CD14-positive monocyte (primary cell): Measurements from ENCODE around the gene DGCR2. TPM values are rescaled to one million over a fixed set of nuclear protein-coding genes. Genes with fewer than 3 reads are reported as not detected.
A peak's percentile ranks its signal among the peaks of the same experiment; 100 is the strongest.

Experiments
- DNase-seq, 3 donors: peaks; one replicate each; pipeline ENCODE4 v3.0.0-alpha.2; 2011 to 2022
- H2AFZ ChIP-seq: 2 replicates; pipeline ENCODE4 v1.6.0; 2012; ENCODE audit warnings: mild to moderate bottlenecking, low read depth, low read length, inconsistent platforms; ENCODE audit not compliant: insufficient read depth, poor library complexity, severe bottlenecking
- H3K27ac ChIP-seq, 2 donors: 1 replicate in 1 of 2; 2 replicates in 1 of 2; pipeline ENCODE4 v1.5.1; 2012 to 2013; ENCODE audit warnings: low read length in 2 of 2, control low read depth in 1 of 2, inconsistent platforms in 1 of 2, low read depth in 1 of 2, mild to moderate bottlenecking in 1 of 2
- H3K27me3 ChIP-seq, 2 donors: one replicate each; pipeline versions ENCODE4 v1.6.0 to v1.6.1; 2011 to 2013; ENCODE audit warnings: low read length in 2 of 2; ENCODE audit not compliant: control insufficient read depth in 2 of 2, insufficient read depth in 2 of 2
- H3K36me3 ChIP-seq, 2 donors: replicated peaks in 1 of 2; 1 replicate in 1 of 2; 2 replicates in 1 of 2; pipeline versions ENCODE4 v1.5.1 to v1.6.1; 2012 to 2013; ENCODE audit warnings: low read length in 2 of 2, control low read depth in 1 of 2, inconsistent platforms in 1 of 2, mild to moderate bottlenecking in 1 of 2; ENCODE audit not compliant: insufficient read depth in 2 of 2, control insufficient read depth in 1 of 2
- H3K4me1 ChIP-seq, 2 donors: 1 replicate in 1 of 2; 2 replicates in 1 of 2; pipeline versions ENCODE4 v1.5.1 to v1.6.1; 2012 to 2013; ENCODE audit warnings: low read length in 2 of 2, control low read depth in 1 of 2, inconsistent platforms in 1 of 2, mild to moderate bottlenecking in 1 of 2, moderate library complexity in 1 of 2; ENCODE audit not compliant: insufficient read depth in 2 of 2, control insufficient read depth in 1 of 2
- H3K4me2 ChIP-seq: replicated peaks from 2 replicates; pipeline ENCODE3; 2012; ENCODE audit warnings: low read length, moderate library complexity, mild to moderate bottlenecking; ENCODE audit not compliant: poor library complexity, severe bottlenecking; ENCODE audit errors: extremely low read depth
- H3K4me3 ChIP-seq, 3 experiments: fragments of 200-600 bp in 1 of 3; sonication (generic) in 1 of 3; replicated peaks in 1 of 3; 1 replicate in 2 of 3; 2 replicates in 1 of 3; pipeline ENCODE4 v1.5.1; 2011 to 2013; ENCODE audit warnings: low read length in 3 of 3, mild to moderate bottlenecking in 3 of 3, control low read depth in 2 of 3, low read depth in 2 of 3, inconsistent platforms in 1 of 3, moderate library complexity in 1 of 3
- H3K79me2 ChIP-seq: 2 replicates; pipeline ENCODE4 v1.6.0; 2012; ENCODE audit warnings: mild to moderate bottlenecking, control low read depth, inconsistent platforms, low read length, moderate library complexity; ENCODE audit not compliant: insufficient read depth
- H3K9ac ChIP-seq: 2 replicates; pipeline ENCODE4 v1.6.0; 2017; ENCODE audit warnings: low read length, mild to moderate bottlenecking; ENCODE audit not compliant: insufficient read depth, poor library complexity, severe bottlenecking
- H3K9me3 ChIP-seq, 2 donors: replicated peaks in 1 of 2; 1 replicate in 1 of 2; 2 replicates in 1 of 2; pipeline versions ENCODE4 v1.5.1 to v1.6.1; 2012 to 2013; ENCODE audit warnings: low read length in 2 of 2, control low read depth in 1 of 2; ENCODE audit not compliant: control insufficient read depth in 1 of 2, insufficient read depth in 1 of 2
- H4K20me1 ChIP-seq: 2 replicates; pipeline ENCODE4 v1.6.0; 2012; ENCODE audit warnings: mild to moderate bottlenecking, low read length, control low read depth, moderate library complexity; ENCODE audit not compliant: insufficient read depth
- H3K27ac Mint-ChIP-seq, 7 donors: one replicate each; pipeline ENCODE4 v1.8.0; 2020; ENCODE audit warnings: mild to moderate bottlenecking in 7 of 7, mixed read lengths in 7 of 7, moderate library complexity in 6 of 7, inconsistent platforms in 2 of 7
- H3K27me3 Mint-ChIP-seq, 3 donors: one replicate each; pipeline ENCODE4 v1.8.0; 2021 to 2022; ENCODE audit warnings: low read depth in 3 of 3, mild to moderate bottlenecking in 3 of 3, mixed read lengths in 3 of 3, moderate library complexity in 3 of 3, inconsistent platforms in 1 of 3
- H3K36me3 Mint-ChIP-seq, 2 donors: one replicate each; pipeline ENCODE4 v1.8.0; 2020; ENCODE audit warnings: mixed read lengths in 2 of 2, inconsistent platforms in 1 of 2, mild to moderate bottlenecking in 1 of 2
- H3K4me1 Mint-ChIP-seq: one replicate; pipeline ENCODE4 v1.8.0; 2020; ENCODE audit warnings: mild to moderate bottlenecking, mixed read lengths
- H3K4me3 Mint-ChIP-seq, 2 donors: one replicate each; pipeline ENCODE4 v1.8.0; 2020; ENCODE audit warnings: mild to moderate bottlenecking in 2 of 2, mixed read lengths in 2 of 2, moderate library complexity in 1 of 2
- H3K9me3 Mint-ChIP-seq, 7 donors: one replicate each; pipeline ENCODE4 v1.8.0; 2020 to 2022; ENCODE audit warnings: mixed read lengths in 7 of 7, mild to moderate bottlenecking in 6 of 7, moderate library complexity in 6 of 7, inconsistent platforms in 2 of 7
- CTCF ChIP-seq: fragments of 200-600 bp; IDR thresholded peaks from one replicate; pipeline ENCODE4 v1.8.0; 2022; ENCODE audit warnings: antibody characterized with exemption, mild to moderate bottlenecking
- WGBS: methylation state at CpG from one replicate; pipeline ENCODE4 v1.1.5; 2013; ENCODE audit warnings: missing lambda C conversion rate; ENCODE audit not compliant: insufficient coverage; 5-methylcytosine and 5-hydroxymethylcytosine counted together
- intact Hi-C, 2 donors: fragments of 100-400 bp; cut with micrococcal nuclease; formaldehyde crosslinking; loops; one replicate each; pipeline versions ENCODE4 v1.15.0 to v1.15.1; 2023
- polyA plus RNA-seq, 3 donors: library from polyadenylated mRNA; depleted of rRNA in 1 of 3; unstranded in 2 of 3; stranded (reverse) in 1 of 3; fragments of 300-500 nt in 2 of 3; fragments of >200 nt in 1 of 3; fragmentation: Illumina TruSeq in 2 of 3; gene quantifications; 1 replicate in 2 of 3; 2 replicates in 1 of 3; pipeline ENCODE4 v1.2.3, GENCODE V29; 2012 to 2021

DGCR2 gene
- polyA plus RNA-seq, 3 donors, result 28.9 to 37.0 (median 36.2) TPM

DNA sequence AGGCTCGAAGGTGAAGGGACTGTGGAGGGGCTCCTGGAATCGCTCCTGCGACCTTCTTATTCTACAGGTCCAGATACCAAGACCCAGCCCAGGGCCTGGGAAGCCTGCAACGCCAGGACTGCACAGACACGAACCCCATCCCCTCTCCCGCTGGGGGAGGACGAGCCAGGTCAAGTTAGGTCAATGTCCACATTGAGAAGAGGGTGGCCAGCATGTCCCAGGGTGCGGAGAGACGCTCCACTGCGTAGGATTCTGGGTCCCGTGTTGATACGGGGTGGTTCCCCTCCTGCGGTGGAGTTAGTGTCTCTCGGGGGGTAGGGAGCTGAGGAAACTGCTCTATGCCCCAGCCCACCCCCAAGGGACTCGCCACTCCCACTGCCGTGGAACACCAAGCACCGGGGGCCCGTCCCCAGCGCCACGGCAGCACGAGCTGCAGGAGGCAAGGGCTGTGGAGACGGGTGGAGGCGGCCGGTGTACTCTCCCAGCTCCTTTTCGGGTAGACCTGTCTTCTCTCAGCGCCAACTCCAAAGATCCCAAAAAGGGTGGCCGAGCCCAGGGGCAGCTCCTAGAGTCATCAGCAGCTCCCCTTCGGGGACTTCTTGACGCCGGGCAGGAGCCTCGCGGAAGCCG, 26.3 kb upstream of the DGCR2 start:
- Mint-ChIP-seq H3K27ac (peak overlapping the region in 1 of 7 donors; percentile 78), H3K4me3 (peak overlapping the region in 1 of 2 donors; percentile 77), H3K4me1 (peaks cover 12% of the 10 kb centered on the region), H3K9me3 (peaks cover 0 to 16% (median 13%) of the 10 kb centered on the region in 7 donors), H3K36me3 (peaks cover 0 to 10% of the 10 kb centered on the region in 2 donors), H3K27me3 (peaks cover 62 to 66% (median 64%) of the 10 kb centered on the region in 3 donors)
- Histone ChIP-seq H3K36me3 (no peaks in the 10 kb centered on the region), H3K4me3 (no peak overlapping the region), H3K9me3 (peaks cover 10 to 13% of the 10 kb centered on the region in 2 donors), H3K27me3 (peaks cover 33 to 58% of the 10 kb centered on the region in 2 donors), H4K20me1 (no peaks in the 10 kb centered on the region), H2AFZ (peak overlapping the region; percentile 46), H3K4me1 (peaks cover 14 to 18% of the 10 kb centered on the region in 2 donors), H3K9ac (no peak overlapping the region), H3K79me2 (peaks cover 10% of the 10 kb centered on the region), H3K27ac (no peak overlapping the region), H3K4me2 (peak overlapping the region; percentile 61)
- intact Hi-C loops, result no loop called here
- WGBS, result 41% methylated on average over 23 of the region's 33 CpGs
- TF ChIP-seq CTCF, result no peak
- no peak for DNase-seq

DNA sequence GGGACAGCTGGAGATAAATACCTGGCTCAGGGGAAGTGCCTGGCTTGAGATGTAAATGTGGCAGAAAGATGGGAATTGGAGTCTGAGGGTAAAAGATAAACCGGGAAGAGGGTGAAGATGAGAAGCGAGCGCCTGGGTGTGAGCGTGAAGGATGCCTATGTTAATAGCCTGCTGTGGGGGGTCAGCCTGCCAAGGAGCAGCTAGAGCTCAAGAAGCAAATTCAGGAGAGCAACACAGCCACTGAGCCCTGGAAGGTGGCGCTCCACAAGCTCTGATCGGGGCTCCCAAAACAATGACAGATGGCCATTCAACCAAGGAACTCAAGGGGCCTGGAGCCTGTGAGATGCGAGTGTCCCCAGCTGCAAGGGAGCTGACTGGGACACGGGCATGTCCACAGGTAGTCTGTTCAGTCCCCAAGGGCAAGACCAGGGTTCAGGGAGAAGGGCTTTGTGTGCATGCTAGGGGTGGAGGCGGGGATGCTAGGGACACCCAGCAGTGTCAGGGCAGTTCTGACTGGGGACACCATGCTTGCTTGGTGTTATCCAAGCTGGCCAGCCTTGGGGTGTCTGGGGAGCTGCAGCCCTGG, 25.1 kb upstream of the DGCR2 start:
- TF ChIP-seq CTCF, result no peak
- Mint-ChIP-seq H3K36me3 (peaks cover 6 to 10% of the 10 kb centered on the region in 2 donors), H3K4me3 (peak overlapping the region in 1 of 2 donors; percentile 77), H3K27me3 (peaks cover 50 to 54% (median 52%) of the 10 kb centered on the region in 3 donors), H3K4me1 (peaks cover 15% of the 10 kb centered on the region), H3K9me3 (peaks cover 0 to 14% (median 10%) of the 10 kb centered on the region in 7 donors), H3K27ac (peak overlapping the region in 2 of 7 donors; percentile 9 to 17)
- Histone ChIP-seq H3K36me3 (peaks cover 3 to 4% of the 10 kb centered on the region in 2 donors), H3K9me3 (peaks cover 10 to 13% of the 10 kb centered on the region in 2 donors), H3K27me3 (peaks cover 33 to 47% of the 10 kb centered on the region in 2 donors), H3K4me3 (no peak overlapping the region), H3K79me2 (peaks cover 16% of the 10 kb centered on the region), H4K20me1 (no peaks in the 10 kb centered on the region), H3K27ac (no peak overlapping the region), H2AFZ (no peak overlapping the region), H3K9ac (no peak overlapping the region), H3K4me2 (no peak overlapping the region), H3K4me1 (peaks cover 16 to 21% of the 10 kb centered on the region in 2 donors)
- intact Hi-C loops, result no loop called here
- no peak for DNase-seq
- 56% methylated on average over 9 of the region's 9 CpGs for WGBS
